Measurements from ENCODE around the gene KLF16. TPM values are rescaled to one million over a fixed set of nuclear protein-coding genes. Genes with fewer than 3 reads are reported as not detected.
A peak's percentile ranks its signal among the peaks of the same experiment; 100 is the strongest.

The KLF16 gene
- total and polyA plus RNA-seq, 9 of the 15 experiments (the other 6 are each of a cell fraction or from before 2014, with no cell fraction given) = 0.04 to 60.4 (median 6.8) TPM

DNA sequence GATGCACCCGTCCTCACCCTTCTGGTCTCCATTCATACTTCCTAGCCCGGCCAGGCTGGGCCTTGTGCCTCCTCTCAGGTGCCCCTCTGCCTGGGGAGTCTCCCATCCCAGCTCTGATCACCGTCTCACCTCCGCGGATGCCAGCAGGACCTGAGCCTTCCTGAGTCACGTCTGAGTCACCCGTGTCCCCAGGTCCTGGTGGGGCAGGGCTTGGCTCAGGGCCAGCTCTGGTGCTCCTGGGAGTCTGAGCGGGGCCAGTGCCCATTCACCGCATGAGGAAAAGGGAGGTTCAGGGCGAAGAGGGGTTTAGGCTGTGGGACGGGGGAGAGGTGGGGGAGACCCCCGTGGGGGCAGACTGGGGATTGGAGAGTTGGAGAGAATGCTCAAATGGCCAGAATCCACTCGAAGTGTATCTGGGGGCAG, 51.9 kb downstream of the KLF16 start (continued):
- TF ChIP-seq CBFB (CRISPR knock-in tag; IDR thresholded peaks at IDR 0.05) (no peak), NFIX (CRISPR knock-in tag; IDR thresholded peaks at IDR 0.05; ENCODE audit: low read depth) (peak; percentile 64), ATF7 (IDR thresholded peaks at IDR 0.05) (no peak), NEUROD1 (IDR thresholded peaks at IDR 0.05; ENCODE audit: borderline replicate concordance, low read depth, low read length, partially characterized antibody) (peak; percentile 28), POLR3A (IDR thresholded peaks at IDR 0.05; ENCODE audit: borderline replicate concordance, extremely low read depth, insufficient read depth, insufficient read length) (no peak), FOS (IDR thresholded peaks at IDR 0.05; ENCODE audit: extremely low read depth, insufficient read length) (peak; percentile 45), CBFA2T2 (conservative IDR thresholded peaks at IDR 0.05) (no peak), ZNF184 (CRISPR knock-in tag; IDR thresholded peaks at IDR 0.05) (no peak), CREBBP (IDR thresholded peaks at IDR 0.05; ENCODE audit: low read depth, low read length) (no peak), SNRNP70 (optimal IDR thresholded peaks at IDR 0.05; ENCODE audit: low read depth, low read length) (no peak), ZNF12 (CRISPR knock-in tag; IDR thresholded peaks at IDR 0.05) (no peak), ZNF444 (CRISPR knock-in tag; IDR thresholded peaks at IDR 0.05) (no peak), RBM15 (IDR thresholded peaks at IDR 0.05; ENCODE audit: insufficient read depth, low read length) (no peak), ZBTB1 (CRISPR knock-in tag; IDR thresholded peaks at IDR 0.05; ENCODE audit: borderline replicate concordance, low read depth) (no peak), SREBF1 (IDR thresholded peaks at IDR 0.05; ENCODE audit: borderline replicate concordance, low read depth, low read length) (no peak), SIRT6 (IDR thresholded peaks at IDR 0.05; ENCODE audit: low read depth, low read length) (no peak), DPF2 (IDR thresholded peaks at IDR 0.05) (peak; percentile 88), ZFPM2 (CRISPR knock-in tag; IDR thresholded peaks at IDR 0.05) (no peak), XRCC5 (IDR thresholded peaks at IDR 0.05; ENCODE audit: low read depth, low read length) (no peak), GATA2 (CRISPR knock-in tag; IDR thresholded peaks at IDR 0.05) (no peak), RBFOX2 (IDR thresholded peaks at IDR 0.05; ENCODE audit: low read depth, low read length) (no peak), JUNB (CRISPR knock-in tag; conservative IDR thresholded peaks at IDR 0.05) (no peak), STAG1 (CRISPR knock-in tag; IDR thresholded peaks at IDR 0.05; ENCODE audit: borderline replicate concordance) (no peak), HLTF (IDR thresholded peaks at IDR 0.05) (no peak)
- TF ChIP-seq, protein P1, sequence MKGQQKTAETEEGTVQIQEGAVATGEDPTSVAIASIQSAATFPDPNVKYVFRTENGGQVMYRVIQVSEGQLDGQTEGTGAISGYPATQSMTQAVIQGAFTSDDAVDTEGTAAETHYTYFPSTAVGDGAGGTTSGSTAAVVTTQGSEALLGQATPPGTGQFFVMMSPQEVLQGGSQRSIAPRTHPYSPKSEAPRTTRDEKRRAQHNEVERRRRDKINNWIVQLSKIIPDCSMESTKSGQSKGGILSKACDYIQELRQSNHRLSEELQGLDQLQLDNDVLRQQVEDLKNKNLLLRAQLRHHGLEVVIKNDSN (CRISPR knock-in tag; IDR thresholded peaks at IDR 0.05) = no peak
- TF ChIP-seq, protein P2, sequence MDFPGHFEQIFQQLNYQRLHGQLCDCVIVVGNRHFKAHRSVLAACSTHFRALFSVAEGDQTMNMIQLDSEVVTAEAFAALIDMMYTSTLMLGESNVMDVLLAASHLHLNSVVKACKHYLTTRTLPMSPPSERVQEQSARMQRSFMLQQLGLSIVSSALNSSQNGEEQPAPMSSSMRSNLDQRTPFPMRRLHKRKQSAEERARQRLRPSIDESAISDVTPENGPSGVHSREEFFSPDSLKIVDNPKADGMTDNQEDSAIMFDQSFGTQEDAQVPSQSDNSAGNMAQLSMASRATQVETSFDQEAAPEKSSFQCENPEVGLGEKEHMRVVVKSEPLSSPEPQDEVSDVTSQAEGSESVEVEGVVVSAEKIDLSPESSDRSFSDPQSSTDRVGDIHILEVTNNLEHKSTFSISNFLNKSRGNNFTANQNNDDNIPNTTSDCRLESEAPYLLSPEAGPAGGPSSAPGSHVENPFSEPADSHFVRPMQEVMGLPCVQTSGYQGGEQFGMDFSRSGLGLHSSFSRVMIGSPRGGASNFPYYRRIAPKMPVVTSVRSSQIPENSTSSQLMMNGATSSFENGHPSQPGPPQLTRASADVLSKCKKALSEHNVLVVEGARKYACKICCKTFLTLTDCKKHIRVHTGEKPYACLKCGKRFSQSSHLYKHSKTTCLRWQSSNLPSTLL (IDR thresholded peaks at IDR 0.05) = no peak
- TF ChIP-seq, protein P3, sequence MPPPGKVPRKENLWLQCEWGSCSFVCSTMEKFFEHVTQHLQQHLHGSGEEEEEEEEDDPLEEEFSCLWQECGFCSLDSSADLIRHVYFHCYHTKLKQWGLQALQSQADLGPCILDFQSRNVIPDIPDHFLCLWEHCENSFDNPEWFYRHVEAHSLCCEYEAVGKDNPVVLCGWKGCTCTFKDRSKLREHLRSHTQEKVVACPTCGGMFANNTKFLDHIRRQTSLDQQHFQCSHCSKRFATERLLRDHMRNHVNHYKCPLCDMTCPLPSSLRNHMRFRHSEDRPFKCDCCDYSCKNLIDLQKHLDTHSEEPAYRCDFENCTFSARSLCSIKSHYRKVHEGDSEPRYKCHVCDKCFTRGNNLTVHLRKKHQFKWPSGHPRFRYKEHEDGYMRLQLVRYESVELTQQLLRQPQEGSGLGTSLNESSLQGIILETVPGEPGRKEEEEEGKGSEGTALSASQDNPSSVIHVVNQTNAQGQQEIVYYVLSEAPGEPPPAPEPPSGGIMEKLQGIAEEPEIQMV (tag; conservative IDR thresholded peaks at IDR 0.05; ENCODE audit: low read depth) = no peak
